Sigmoid colon (tissue), 4 donors: ENCODE measurements around the gene FOXO6.

ENCODE experiments used
- CTCF ChIP-seq, 4 experiments: fragments of 450-650 bp in 3 of 4; fragments of 200-600 bp in 1 of 4; IDR thresholded peaks; one replicate each; pipeline ENCODE4 v1.5.1; 2016 to 2019; ENCODE audit warnings: antibody characterized with exemption in 4 of 4, mild to moderate bottlenecking in 3 of 4, moderate library complexity in 2 of 4
- EP300 ChIP-seq, 4 donors: sonication (generic); formaldehyde crosslinking; IDR thresholded peaks; one replicate each; pipeline ENCODE4 v1.6.1; 2017; ENCODE audit warnings: antibody characterized with exemption in 4 of 4
- POLR2A ChIP-seq, 2 donors: fragments of 450-650 bp; IDR thresholded peaks; one replicate each; pipeline ENCODE4 v1.6.1; 2016; ENCODE audit warnings: antibody characterized with exemption in 2 of 2, mild to moderate bottlenecking in 2 of 2, moderate library complexity in 2 of 2
- POLR2AphosphoS5 ChIP-seq, 4 donors: sonication (generic); formaldehyde crosslinking; IDR thresholded peaks; one replicate each; pipeline ENCODE4 v1.6.1; 2017; ENCODE audit warnings: antibody characterized with exemption in 4 of 4

GRCh38 chr1:41401899-41402298 is 40.7 kb downstream of the FOXO6 start:
- TF ChIP-seq POLR2A (IDR thresholded peaks at IDR 0.05) = no peak
- TF ChIP-seq POLR2AphosphoS5 (IDR thresholded peaks at IDR 0.05) = no peak
- no peak for TF ChIP-seq CTCF (IDR thresholded peaks at IDR 0.05)
- TF ChIP-seq EP300 (IDR thresholded peaks at IDR 0.05) = no peak
